Measurements from ENCODE around the gene FBXW8.
A peak's percentile ranks its signal among the peaks of the same experiment; 100 is the strongest.

The FBXW8 gene

GRCh38 chr12:117038919-117039318, 128.2 kb downstream of the FBXW8 start:
- H3K27ac ChIP-seq, result peak overlapping the region; percentile 80
- TF ChIP-seq CTCF (conservative IDR thresholded peaks at IDR 0.05), result no peak

- peak overlapping the region; percentile 80; the same call in 1 of the 2 replicates for H3K27ac ChIP-seq
- no peak for TF ChIP-seq CTCF (conservative IDR thresholded peaks at IDR 0.05)
Observed at GRCh38 chr12:117039891-117040309, 129.2 kb downstream of the FBXW8 start.

- H3K27ac ChIP-seq, result peak overlapping the region; percentile 5; the same call in 1 of the 2 replicates
- TF ChIP-seq CTCF (conservative IDR thresholded peaks at IDR 0.05), result no peak
Observed at GRCh38 chr12:117040496-117040895, 129.7 kb downstream of the FBXW8 start.

GRCh38 chr12:117041798-117042170, 131.0 kb downstream of the FBXW8 start:
- no peak overlapping the region for H3K27ac ChIP-seq
- no peak for TF ChIP-seq CTCF (conservative IDR thresholded peaks at IDR 0.05)

GRCh38 chr12:117042171-117042842, 131.6 kb downstream of the FBXW8 start:
- no peak for TF ChIP-seq CTCF (conservative IDR thresholded peaks at IDR 0.05)
- H3K27ac ChIP-seq, result no peak overlapping the region

- no peak overlapping the region for H3K27ac ChIP-seq
Observed at GRCh38 chr12:117042862-117043261, 132.1 kb downstream of the FBXW8 start.

GRCh38 chr12:117044311-117044710, 133.6 kb downstream of the FBXW8 start:
- H3K27ac ChIP-seq, result no peak overlapping the region
- TF ChIP-seq CTCF (conservative IDR thresholded peaks at IDR 0.05), result no peak

More at GRCh38 chr12:117042862-117043261, 132.1 kb downstream of the FBXW8 start:
- no peak for TF ChIP-seq CTCF (conservative IDR thresholded peaks at IDR 0.05)

Measured in VCaP (cell line).